Right ventricle myocardium superior (tissue), 1 donor: ENCODE data around the gene POTEB2. TPM values are rescaled to one million over a fixed set of nuclear protein-coding genes. Genes with fewer than 3 reads are reported as not detected.
"Not testable (repeated sequence)": the region's sequence is repeated elsewhere in the genome, so short reads cannot be mapped to it uniquely, and the experiment has no call there.

Source experiments
- ATAC-seq: fragments of 200-7000 bp; cut with Tn5 transposase; one replicate; pipeline ENCODE4 v1.9.1; 2020; ENCODE audit warnings: mild to moderate bottlenecking; ENCODE audit not compliant: poor library complexity
- DNase-seq: peaks from one replicate; pipeline ENCODE4 v3.0.0-alpha.2; 2020
- intact Hi-C: fragments of 100-400 bp; cut with DNase I; formaldehyde crosslinking; loops from one replicate; pipeline ENCODE4 v1.11.2; 2022
- long read RNA-seq: library from polyadenylated mRNA; unstranded; transcript quantifications from one replicate; pipeline ENCODE4 v2.0.0, GENCODE V29; 2021
- microRNA-seq: library from miRNA; unstranded; fragments of <30 nt; microRNA quantifications from one replicate; pipeline ENCODE4 v1.2.0, GENCODE V29; 2020
- total RNA-seq: library from RNA; stranded (reverse); fragmentation: NEBNext Ultra II Directional; extraction: Animal tissue kit (Norgen Biotek cat#: 25700); gene quantifications from one replicate; pipeline ENCODE4 v1.2.1, GENCODE V29; 2021
- donor health status: DM: no; HTN: yes; CAD: no; lungs with severe emphysema.

The POTEB2 gene
- not detected for total RNA-seq
- long read RNA-seq: 0 reads

DNA sequence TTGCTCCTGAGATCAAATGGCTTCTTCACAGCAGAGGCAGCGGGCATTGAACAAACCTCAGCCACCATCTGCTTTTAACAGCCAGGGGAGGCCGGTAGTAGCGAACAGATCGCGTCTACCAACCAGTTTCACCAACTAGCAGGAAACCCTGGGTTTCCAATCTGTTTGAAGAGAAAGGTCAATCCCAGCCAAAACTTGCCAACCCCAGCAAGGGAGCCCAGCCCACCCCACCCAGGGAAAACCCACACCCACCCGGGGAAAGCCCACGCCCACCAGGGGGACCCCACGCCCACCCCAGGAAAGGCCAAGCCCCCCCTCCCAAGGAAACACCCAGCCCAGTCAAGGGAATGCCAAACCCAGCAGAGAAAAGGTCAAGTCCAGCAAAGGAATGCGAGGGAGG lies at the start of gene POTEB2:
Gene POTEB2, minus strand, starts transcription at position 101 of the 400 bp plus-strand sequence. Its CDS starts 33 bp downstream, at position 68.
- DNase-seq, ATAC-seq, intact Hi-C loops: not testable (repeated sequence)

DNA sequence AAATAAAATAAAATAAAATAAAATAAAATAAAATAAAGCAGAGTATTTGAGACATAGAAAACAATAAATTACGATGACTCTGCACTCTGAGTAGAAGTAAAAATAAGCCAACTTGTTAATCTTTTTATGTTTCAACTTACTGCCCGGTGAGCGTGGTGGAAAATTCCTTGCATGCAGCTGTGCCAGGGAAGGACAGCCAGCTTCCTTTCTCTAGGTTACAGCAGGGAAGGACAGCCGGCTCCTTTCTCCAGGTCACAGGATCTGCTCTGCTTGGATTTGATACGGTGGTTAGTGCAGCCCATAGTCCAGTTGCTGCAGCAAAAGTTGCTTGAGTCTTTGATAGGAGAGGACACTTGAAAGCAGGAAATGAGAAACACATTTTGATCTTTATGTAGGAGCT lies 13.8 kb upstream of the POTEB2 start:
- peak; percentile 31 for ATAC-seq
- intact Hi-C loops, DNase-seq: not testable (repeated sequence)

DNA sequence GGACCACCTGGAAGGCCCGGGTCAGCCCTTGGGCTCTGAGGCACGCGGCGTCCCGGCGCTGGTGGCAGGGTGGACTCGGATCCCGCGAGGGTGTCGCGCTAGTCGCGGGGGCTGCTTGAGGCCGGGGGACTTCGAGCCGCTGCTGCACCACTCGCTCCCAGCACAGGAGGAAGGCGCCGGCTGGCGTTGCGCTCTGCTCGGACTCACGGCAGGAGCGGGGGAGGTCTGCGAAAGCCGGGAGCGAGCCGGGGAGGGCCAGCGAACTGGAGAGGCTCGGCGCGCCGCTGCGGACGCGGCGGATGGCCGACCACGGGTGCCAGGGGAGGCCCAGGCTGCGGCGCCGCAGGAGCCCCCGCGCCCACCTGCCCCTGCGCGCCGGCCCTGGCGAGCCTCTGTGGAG lies 12.3 kb upstream of the POTEB2 start:
- intact Hi-C loops, DNase-seq: not testable (repeated sequence)

DNA sequence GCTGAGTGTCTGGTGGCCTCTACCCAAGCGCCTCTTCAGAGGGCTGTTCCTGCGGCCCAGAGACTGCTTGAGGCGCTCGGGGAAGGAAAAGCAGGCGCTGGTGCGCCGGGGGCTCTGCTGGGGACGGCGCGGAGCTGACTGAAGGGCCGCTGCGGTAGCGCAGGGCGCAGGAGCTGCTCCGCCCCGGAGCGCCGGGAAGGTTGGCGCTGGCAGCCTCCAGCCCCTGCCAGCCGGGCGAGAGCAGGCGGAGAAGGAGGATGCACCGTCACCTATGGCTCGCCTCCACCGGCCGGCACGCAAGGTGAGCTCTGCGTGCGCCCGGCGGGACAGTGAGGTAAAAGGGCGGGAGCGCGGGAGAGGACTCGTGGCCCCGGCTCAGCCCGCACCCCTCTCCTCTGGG lies 11.7 kb upstream of the POTEB2 start:
- DNase-seq, intact Hi-C loops, ATAC-seq: not testable (repeated sequence)

More for the DNA sequence above, 12.3 kb upstream of the POTEB2 start:
- ATAC-seq: not testable (repeated sequence)

Small RNA genes lying within 50 kb of the gene (microRNA-seq; reads per million reads assigned to microRNA genes)
- gene MIR3118-2: not detected
